KMS-11 (cell line): ENCODE measurements around the gene HIGD1A.
A peak's percentile ranks its signal among the peaks of the same experiment; 100 is the strongest.

Experiments
- H2AFZ ChIP-seq: fragments of 200-600 bp; sonication (generic); 2 replicates; pipeline ENCODE4 v1.6.1; 2016; ENCODE audit warnings: antibody characterized with exemption, mixed run types, low read depth
- H3K27ac ChIP-seq: fragments of 200-600 bp; sonication (generic); 2 replicates; pipeline ENCODE4 v1.6.1; 2016; ENCODE audit warnings: mild to moderate bottlenecking, mixed run types
- H3K27me3 ChIP-seq: fragments of 200-600 bp; sonication (generic); 2 replicates; pipeline ENCODE4 v1.6.1; 2017; ENCODE audit warnings: mild to moderate bottlenecking, low read depth, mixed run types, moderate library complexity; ENCODE audit not compliant: insufficient read depth
- H3K36me3 ChIP-seq: fragments of 200-600 bp; sonication (generic); 2 replicates; pipeline ENCODE4 v1.6.1; 2017; ENCODE audit warnings: mild to moderate bottlenecking, mixed run types; ENCODE audit not compliant: insufficient read depth
- H3K4me1 ChIP-seq: fragments of 200-600 bp; sonication (generic); 2 replicates; pipeline ENCODE4 v1.6.1; 2016; ENCODE audit warnings: mild to moderate bottlenecking, low read depth, mixed run types; ENCODE audit not compliant: poor library complexity, severe bottlenecking
- H3K4me2 ChIP-seq: fragments of 200-600 bp; sonication (generic); 2 replicates; pipeline ENCODE4 v1.7.0; 2016; ENCODE audit warnings: mild to moderate bottlenecking, mixed run types
- H3K4me3 ChIP-seq: fragments of 200-600 bp; sonication (generic); IDR thresholded peaks from 2 replicates; pipeline ENCODE4 v1.6.1; 2017; ENCODE audit warnings: low read depth, low read length, mixed read lengths; ENCODE audit not compliant: insufficient read depth
- H3K79me2 ChIP-seq: fragments of 200-600 bp; sonication (generic); 2 replicates; pipeline ENCODE4 v1.6.1; 2016; ENCODE audit warnings: low read depth, mixed run types; ENCODE audit not compliant: insufficient read depth
- H3K9ac ChIP-seq: fragments of 200-600 bp; sonication (generic); 2 replicates; pipeline ENCODE4 v1.6.1; 2016; ENCODE audit warnings: mild to moderate bottlenecking, mixed run types
- H4K20me1 ChIP-seq: fragments of 200-600 bp; sonication (generic); 2 replicates; pipeline ENCODE4 v1.6.1; 2016; ENCODE audit warnings: mild to moderate bottlenecking, mixed run types; ENCODE audit not compliant: insufficient read depth
- TF ChIP-seq, protein P1 (sequence below): fragments of 200-600 bp; sonication (generic); conservative IDR thresholded peaks from 2 replicates; pipeline ENCODE4 v1.6.1; 2017; ENCODE audit warnings: low read depth, mild to moderate bottlenecking, antibody characterized with exemption, low read length, moderate library complexity, mixed read lengths

Gene HIGD1A

DNA sequence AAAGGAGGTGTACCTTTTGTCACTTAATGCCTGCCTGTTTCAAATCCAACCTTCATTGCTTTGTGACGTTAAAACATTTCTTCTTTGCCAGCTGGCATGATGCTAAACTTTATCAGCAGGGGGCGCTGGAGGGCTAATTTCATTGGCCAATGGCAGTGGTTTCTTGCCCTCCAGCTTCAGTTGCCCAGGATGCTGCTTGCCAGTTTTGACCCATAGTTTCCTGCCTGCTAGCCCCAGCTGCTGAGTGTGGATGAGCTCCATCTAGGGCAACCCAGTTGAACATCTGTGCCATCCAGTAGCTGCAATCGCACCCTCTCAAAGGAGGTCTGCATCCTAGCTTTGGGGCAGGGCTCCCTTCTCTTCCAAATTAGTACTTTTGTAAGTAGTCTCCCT lies 27.0 kb upstream of the HIGD1A start:
- H2AFZ ChIP-seq, result no peak overlapping the region
- no peak overlapping the region for H3K4me3 ChIP-seq
- no peak overlapping the region for H3K27ac ChIP-seq
- TF ChIP-seq, protein P1, sequence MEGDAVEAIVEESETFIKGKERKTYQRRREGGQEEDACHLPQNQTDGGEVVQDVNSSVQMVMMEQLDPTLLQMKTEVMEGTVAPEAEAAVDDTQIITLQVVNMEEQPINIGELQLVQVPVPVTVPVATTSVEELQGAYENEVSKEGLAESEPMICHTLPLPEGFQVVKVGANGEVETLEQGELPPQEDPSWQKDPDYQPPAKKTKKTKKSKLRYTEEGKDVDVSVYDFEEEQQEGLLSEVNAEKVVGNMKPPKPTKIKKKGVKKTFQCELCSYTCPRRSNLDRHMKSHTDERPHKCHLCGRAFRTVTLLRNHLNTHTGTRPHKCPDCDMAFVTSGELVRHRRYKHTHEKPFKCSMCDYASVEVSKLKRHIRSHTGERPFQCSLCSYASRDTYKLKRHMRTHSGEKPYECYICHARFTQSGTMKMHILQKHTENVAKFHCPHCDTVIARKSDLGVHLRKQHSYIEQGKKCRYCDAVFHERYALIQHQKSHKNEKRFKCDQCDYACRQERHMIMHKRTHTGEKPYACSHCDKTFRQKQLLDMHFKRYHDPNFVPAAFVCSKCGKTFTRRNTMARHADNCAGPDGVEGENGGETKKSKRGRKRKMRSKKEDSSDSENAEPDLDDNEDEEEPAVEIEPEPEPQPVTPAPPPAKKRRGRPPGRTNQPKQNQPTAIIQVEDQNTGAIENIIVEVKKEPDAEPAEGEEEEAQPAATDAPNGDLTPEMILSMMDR, result peak; percentile 71
- no peaks in the 10 kb centered on the region for H3K36me3 ChIP-seq
- no peaks in the 10 kb centered on the region for H3K27me3 ChIP-seq
- H3K4me2 ChIP-seq, result no peak overlapping the region
- peaks cover 3% of the 10 kb centered on the region for H3K4me1 ChIP-seq
- H3K79me2 ChIP-seq, result no peaks in the 10 kb centered on the region
- H3K9ac ChIP-seq, result no peak overlapping the region
- no peaks in the 10 kb centered on the region for H4K20me1 ChIP-seq

DNA sequence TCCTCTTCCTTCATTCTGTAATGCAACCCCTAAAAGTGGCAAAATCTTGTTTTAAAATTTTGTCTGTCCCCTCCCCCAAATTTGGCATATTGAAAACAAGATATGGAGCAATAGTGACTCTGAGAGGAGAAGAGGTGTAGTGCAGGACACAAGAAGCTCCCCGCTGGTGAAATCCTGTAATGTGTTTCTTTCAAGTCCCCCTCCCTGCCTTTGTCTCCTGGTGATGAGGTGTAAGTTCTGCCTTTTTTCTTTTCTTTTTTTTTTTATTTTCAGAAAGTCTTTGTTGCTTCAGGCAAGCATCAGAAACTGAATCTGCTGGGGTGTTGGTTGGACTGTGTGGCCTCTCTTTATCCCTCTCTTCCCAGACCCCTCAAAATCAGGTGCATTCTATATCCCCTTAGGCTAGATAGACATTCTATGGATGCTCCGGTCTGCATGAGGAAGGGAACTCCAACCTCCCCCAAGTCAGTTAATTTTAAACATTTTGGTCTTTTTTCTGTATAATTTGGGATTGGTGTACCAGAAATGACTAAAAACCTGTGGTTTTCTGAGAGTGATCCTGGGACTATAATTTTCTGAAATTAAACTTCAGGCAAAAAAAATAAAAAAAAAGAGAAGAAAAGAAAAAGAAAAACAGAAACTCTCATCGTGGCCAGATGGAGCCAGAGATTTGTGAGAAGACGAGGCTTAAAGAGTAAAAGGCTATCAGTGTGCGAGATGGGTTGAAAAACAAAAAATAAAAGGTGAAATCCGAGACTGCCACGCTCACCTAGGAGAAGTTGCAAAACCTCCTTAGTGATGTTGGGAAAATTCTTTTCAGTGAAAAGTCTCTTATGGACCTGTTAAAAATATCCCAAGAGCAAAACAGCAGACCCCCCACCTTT lies 26.4 kb upstream of the HIGD1A start:
- no peak overlapping the region for H3K4me3 ChIP-seq
- H3K4me1 ChIP-seq, result peaks cover 3% of the 10 kb centered on the region
- no peaks in the 10 kb centered on the region for H3K79me2 ChIP-seq
- H3K4me2 ChIP-seq, result no peak overlapping the region
- H2AFZ ChIP-seq, result no peak overlapping the region
- TF ChIP-seq, protein P1, result no peak
- H3K9ac ChIP-seq, result no peak overlapping the region
- H3K27me3 ChIP-seq, result no peaks in the 10 kb centered on the region
- no peaks in the 10 kb centered on the region for H4K20me1 ChIP-seq
- no peak overlapping the region for H3K27ac ChIP-seq
- no peaks in the 10 kb centered on the region for H3K36me3 ChIP-seq

GRCh38 chr3:42829628-42830436 lies 25.5 kb upstream of the HIGD1A start:
- no peaks in the 10 kb centered on the region for H4K20me1 ChIP-seq
- H3K27me3 ChIP-seq, result no peaks in the 10 kb centered on the region
- no peak overlapping the region for H3K9ac ChIP-seq
- no peak overlapping the region for H3K27ac ChIP-seq
- peaks cover 3% of the 10 kb centered on the region for H3K4me1 ChIP-seq
- TF ChIP-seq, protein P1, result no peak
- no peak overlapping the region for H2AFZ ChIP-seq
- no peaks in the 10 kb centered on the region for H3K79me2 ChIP-seq
- H3K36me3 ChIP-seq, result no peaks in the 10 kb centered on the region
- H3K4me2 ChIP-seq, result no peak overlapping the region
- H3K4me3 ChIP-seq, result no peak overlapping the region

DNA sequence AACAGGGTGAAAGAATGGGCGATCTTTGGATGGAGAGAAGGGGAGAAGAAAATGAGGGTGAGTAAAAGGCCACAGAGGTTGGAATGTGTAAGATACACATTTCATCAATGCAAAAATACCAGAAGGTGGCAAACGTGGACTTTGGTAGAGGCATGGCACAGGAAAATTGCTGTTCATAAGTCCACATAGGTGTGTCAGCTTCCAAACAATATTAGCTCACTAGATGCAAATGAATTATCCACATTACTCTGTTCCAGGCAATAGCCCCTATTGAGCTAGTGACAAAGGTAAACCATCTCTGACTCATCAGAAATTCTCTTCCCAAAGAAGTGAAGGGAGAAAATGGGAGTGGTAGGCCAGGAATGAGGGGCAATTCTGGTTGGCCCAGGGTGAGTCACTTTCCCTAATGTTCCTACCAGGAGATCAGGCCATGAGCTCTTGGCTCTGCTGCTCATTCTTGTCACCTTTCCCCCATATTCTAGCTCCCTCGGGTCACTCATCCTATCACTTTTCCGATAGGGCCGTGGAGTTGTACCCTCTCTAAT lies 24.9 kb upstream of the HIGD1A start:
- no peak overlapping the region for H3K27ac ChIP-seq
- TF ChIP-seq, protein P1, result no peak
- no peak overlapping the region for H3K9ac ChIP-seq
- no peak overlapping the region for H2AFZ ChIP-seq
- H3K4me3 ChIP-seq, result no peak overlapping the region
- no peaks in the 10 kb centered on the region for H3K79me2 ChIP-seq
- H3K27me3 ChIP-seq, result no peaks in the 10 kb centered on the region
- H4K20me1 ChIP-seq, result no peaks in the 10 kb centered on the region
- no peak overlapping the region for H3K4me2 ChIP-seq
- peaks cover 3% of the 10 kb centered on the region for H3K4me1 ChIP-seq
- no peaks in the 10 kb centered on the region for H3K36me3 ChIP-seq
